DMS53 treated with DMSO at 0.1 percent for 48 hours (cell line): ENCODE results near the gene FCGBP.
"Not testable (repeated sequence)": the region's sequence is repeated elsewhere in the genome, so short reads cannot be mapped to it uniquely, and the experiment has no call there.

Experiments used
- DNase-seq: peaks from one replicate; lab custom pipeline; 2025; ENCODE audit not compliant: unreplicated experiment; lab: John Stamatoyannopoulos, UW

The FCGBP gene

DNA sequence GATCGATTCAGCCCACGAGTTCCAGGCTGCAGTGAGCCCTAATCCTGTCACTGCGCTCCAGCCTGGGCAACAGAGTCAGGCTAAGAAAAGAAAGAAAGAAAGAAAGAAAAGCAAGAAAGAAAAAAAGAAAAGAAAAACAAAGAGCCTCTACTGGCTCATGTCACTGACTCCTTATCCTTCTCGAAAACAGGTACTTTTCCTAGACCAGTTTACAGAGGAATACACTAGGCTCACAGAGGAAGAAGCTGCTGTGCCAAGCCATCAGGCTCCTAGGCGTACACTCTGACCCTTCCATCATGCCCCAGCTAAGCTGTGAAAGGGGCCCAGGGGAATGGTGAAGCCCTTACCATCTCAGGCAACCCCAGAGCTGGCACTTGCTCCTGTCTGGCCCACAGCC lies 41.9 kb downstream of the FCGBP start:
- not testable (repeated sequence) for DNase-seq

DNA sequence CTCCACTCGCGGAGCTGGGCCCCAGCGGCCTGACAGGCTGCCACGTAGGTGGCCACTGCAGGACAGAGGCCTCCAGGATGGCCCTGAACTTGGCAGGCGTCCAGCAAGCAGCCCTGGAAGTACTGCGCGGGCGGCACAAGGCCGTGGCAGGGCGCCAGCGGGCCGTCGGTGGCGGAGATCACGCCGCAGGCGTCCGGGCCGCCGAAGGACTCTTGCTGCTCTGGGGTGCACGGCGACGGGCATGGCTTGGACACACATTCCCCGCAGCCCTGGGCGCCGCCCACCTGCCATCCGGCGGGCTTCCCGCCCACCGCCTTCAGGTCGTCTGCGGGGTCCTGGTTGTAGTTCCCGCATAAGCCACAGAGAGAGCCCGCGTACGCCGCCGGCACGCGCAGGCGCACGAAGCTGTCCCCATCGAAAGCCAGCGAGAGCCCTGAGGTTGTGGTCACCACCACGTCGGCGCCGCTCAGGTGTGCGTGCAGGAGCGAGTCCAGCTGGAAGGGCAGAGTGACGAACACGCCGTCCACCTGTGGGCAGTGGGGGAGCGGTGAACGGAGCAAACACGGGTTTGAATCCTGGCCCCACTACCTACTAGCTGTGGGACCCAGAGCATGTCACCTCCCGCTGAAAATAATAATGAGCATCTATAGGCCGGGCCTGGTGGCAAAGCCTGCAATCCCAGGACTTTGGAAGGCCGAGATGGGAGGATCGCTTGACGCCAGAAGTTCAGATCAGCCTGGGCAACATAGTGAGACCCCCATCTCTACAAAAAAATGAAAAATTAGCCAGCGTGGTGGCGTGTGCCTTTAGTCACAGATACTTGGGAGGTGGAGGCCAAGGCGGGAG lies 42.6 kb downstream of the FCGBP start:
- not testable (repeated sequence) for DNase-seq

DNA sequence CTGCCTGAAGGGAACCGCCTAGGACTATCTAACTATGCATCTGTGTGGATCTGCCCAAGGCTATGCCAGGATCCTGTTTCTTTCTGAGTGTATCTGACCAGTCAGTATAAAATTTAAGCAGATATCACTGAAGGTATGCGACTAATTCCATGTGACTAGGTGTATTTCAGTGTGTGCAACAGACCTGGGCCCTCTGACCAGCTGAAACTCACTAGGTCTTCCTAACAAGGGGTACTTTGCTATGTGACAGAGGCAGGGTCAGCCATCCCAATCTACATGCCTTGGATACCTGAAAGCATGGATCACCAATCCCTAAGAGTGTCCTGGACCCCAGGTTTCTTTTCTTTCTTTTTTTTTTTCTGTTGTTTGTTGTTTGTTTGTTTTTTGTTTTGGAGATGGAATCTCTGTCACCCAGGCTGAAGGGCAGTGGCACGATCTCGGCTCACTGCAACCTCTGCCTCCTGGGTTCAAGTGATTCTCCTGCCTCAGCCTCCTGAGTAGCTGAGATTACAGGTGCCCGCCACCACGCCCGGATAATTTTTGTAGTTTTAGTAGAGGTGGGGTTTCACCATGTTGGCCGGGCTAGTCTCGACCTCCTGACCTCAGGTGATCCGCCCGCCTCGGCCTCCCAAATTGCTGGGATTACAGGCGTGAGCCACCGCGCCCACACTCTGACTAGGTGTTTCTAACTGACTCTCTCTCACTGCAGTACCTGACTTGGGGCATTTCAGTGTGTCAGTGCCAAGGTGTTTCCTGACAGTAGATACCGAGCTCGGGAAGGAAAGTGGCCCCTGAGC lies 43.5 kb downstream of the FCGBP start:
- no peak for DNase-seq

DNA sequence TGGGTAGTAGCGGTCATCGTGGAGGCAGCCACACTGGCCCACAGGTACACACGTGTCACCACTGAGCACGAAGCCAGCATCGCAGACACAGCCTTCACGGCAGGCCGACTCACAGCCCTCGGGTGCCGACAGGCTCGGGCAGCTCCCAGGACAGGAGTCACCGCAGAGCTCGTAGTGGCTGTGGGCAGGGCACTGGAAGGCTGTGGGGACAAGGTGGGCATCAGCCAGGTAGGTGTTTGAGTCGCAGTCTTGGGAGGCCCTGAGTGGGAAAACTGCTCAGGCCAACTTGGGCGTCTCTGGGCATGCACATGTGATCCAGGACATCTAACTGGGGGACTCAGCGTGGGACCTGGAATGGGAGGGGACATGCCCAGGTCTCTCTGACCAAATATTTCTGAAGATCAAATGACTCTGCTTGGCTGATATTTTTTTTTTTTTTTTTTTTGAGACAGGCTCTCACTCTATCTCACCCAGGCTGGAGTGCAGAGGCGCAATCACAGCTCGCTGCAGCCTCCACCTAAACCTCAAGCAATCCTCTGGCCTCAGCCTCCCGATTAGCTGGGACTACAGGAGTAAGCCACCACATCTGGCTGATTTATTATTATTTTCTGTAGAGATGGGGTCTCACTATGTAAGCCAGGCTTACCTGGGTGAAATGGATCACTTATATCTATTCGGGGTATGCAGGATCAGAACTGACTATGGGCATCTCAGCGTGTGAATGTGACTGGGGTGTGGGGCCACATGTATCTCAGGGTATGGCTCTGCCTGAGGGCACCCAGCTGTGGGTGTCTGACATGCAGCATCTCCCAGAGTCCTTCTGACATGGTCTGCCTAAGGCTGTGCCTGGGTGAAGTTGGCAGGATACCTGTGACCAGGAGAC lies 44.3 kb downstream of the FCGBP start:
- DNase-seq, result not testable (repeated sequence)

DNA sequence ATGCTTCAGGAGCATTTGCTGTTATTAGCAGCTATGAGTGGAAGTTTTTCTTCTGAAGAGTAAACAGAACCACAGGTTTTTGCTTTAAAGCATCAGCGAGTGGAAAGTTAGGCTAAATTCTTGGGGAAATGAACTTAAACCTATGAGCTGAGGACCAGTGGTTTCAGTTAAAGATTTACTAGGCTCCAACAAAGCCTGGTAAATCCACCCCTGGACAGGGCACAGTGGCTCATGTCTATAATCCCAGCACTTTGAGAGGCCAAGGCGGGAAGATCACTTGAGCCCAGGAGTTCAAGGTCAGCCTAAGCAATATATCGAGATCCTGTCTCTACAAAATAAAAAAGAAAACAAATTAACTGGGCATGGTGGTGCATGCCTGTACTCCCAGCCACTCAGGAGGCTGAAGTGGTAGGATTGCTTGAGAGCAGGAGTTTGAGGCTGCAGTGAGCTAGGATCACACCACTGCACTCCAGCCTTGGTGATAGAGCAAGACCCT lies 46.9 kb downstream of the FCGBP start:
- not testable (repeated sequence) for DNase-seq

DNA sequence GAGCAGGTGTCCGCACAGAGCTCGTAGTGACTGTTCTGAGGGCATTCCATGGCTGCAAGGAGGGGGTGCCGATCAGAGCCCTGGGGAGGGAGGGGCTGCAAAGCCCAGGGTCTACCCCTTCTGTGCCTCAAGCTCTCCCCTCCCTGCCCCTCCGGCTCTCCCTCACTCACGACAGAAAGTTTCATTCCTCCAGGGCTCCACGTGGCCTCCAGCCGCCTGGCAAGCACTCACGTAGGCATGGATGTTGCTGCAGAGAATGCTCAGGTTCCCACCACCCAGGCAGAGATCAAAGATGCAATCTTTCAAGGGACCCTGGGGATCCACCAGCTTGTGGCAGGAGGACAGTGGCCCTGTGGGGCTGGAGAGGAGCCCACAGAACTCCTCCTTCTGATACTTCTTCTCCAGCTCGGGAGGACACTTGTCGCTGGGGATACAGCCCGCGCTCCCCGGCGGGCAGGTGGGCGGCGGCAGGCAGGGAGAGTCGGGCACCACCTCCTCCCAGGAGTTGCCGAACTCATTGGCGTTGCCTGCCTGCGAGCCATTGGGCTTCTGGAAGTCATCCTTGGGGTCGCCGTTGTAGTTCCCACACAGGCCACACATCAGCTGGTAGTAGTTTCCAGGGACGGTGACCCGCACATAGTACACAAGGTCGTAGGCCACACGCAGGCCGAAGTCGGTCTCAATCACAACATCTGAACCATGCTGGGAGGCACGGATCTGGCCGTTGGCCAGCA lies 48.4 kb downstream of the FCGBP start:
- not testable (repeated sequence) for DNase-seq

DNA sequence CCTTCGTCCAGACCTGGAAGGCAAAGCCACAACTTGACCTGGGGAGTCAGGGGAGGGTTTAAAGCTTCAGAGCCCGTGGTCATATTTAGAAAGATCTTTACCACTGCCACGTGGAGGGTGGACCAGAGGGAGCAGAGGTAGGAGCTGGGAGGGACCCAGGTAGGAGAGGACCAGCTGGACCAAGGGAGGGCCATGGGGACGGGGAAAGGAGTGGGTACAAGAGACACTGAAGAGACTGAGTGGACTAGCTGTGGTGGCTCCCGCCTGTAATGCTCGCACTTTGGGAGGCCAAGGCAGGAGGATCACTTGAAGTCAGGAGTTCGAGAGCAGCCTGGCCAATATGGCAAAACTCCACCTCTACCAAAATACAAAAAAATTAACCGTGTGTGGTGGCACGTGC lies 49.7 kb downstream of the FCGBP start:
- DNase-seq, result not testable (repeated sequence)
